Pons (tissue), 1 donor: ENCODE data around the gene HARS2.
"Not testable (repeated sequence)": the region's sequence is repeated elsewhere in the genome, so short reads cannot be mapped to it uniquely, and the experiment has no call there.

Source experiments
- DNase-seq: peaks from one replicate; pipeline ENCODE4 v3.0.0-alpha.2; 2016; ENCODE audit warnings: low spot score

Gene HARS2

GRCh38 chr5:140690941-140691924, at the start of gene HARS2, which contains the start of gene HARS1:
HARS2 (plus strand) TSS chr5:140691455; CDS start chr5:140691649, 194 bp downstream.
HARS1 (minus strand) TSS chr5:140691370; CDS start chr5:140691304, 66 bp downstream.
- peak; percentile 89 for DNase-seq

GRCh38 chr5:140641716-140642115, 49.5 kb upstream of the HARS2 start:
- no peak for DNase-seq

- no peak for DNase-seq
These were observed 48.5 kb upstream of the HARS2 start for GRCh38 chr5:140642718-140643117.

GRCh38 chr5:140647042-140647419, 44.2 kb upstream of the HARS2 start:
- no peak for DNase-seq

- DNase-seq, result no peak
These were observed 32.4 kb upstream of the HARS2 start for GRCh38 chr5:140658870-140659269.

- DNase-seq, result not testable (repeated sequence)
These were observed 30.9 kb upstream of the HARS2 start for GRCh38 chr5:140660371-140660770.

- DNase-seq, result no peak
These were observed 27.3 kb upstream of the HARS2 start for GRCh38 chr5:140664030-140664358.

GRCh38 chr5:140664359-140665119, 26.7 kb upstream of the HARS2 start, which contains the start of gene WDR55:
WDR55 (plus strand) TSS chr5:140664904; CDS start chr5:140664913, 9 bp downstream.
- DNase-seq, result peak; percentile 95

GRCh38 chr5:140671035-140671434, 20.2 kb upstream of the HARS2 start:
- not testable (repeated sequence) for DNase-seq

- no peak for DNase-seq
These were observed 19.7 kb upstream of the HARS2 start for GRCh38 chr5:140671472-140672125.

GRCh38 chr5:140672455-140673186, 18.6 kb upstream of the HARS2 start:
- DNase-seq, result no peak

GRCh38 chr5:140673187-140673976, 17.9 kb upstream of the HARS2 start, which contains the start of gene DND1:
DND1 (minus strand) TSS chr5:140673576; CDS start chr5:140673542, 34 bp downstream.
- DNase-seq, result no peak

- DNase-seq, result no peak
These were observed 17.0 kb upstream of the HARS2 start for GRCh38 chr5:140674211-140674610.

GRCh38 chr5:140674629-140675028, 16.6 kb upstream of the HARS2 start:
- DNase-seq, result no peak

GRCh38 chr5:140677947-140678346, 13.3 kb upstream of the HARS2 start:
- no peak for DNase-seq

GRCh38 chr5:140678993-140679392, 12.3 kb upstream of the HARS2 start:
- no peak for DNase-seq

- no peak for DNase-seq
These were observed 801 bp upstream of the HARS2 start for GRCh38 chr5:140690376-140690932.

GRCh38 chr5:140694276-140694675, 3.0 kb downstream of the HARS2 start:
- DNase-seq, result no peak

GRCh38 chr5:140696891-140697492, 5.7 kb downstream of the HARS2 start:
- no peak for DNase-seq
